ENCODE results near the gene ABCC4.

- no peak for TF ChIP-seq CTCF (conservative IDR thresholded peaks at IDR 0.05 in 1 of 2, IDR thresholded peaks at IDR 0.05 in 1 of 2; ENCODE audit: low read depth in 1 of 2, low read length in 2 of 2)
- TF ChIP-seq EZH2 (IDR thresholded peaks at IDR 0.05; ENCODE audit: low read length, missing control alignments) = no peak
Measured at GRCh38 chr13:95275322-95276036, 25.8 kb downstream of the ABCC4 start.
